Caco-2 (cell line): ENCODE results near the gene MEG3. TPM values are rescaled to one million over a fixed set of nuclear protein-coding genes. Genes with fewer than 3 reads are reported as not detected.

Experiments
- BruUV-seq: library from RNA; stranded (reverse); fragments of 400-500 nt; replicated peaks from 2 replicates; lab custom pipeline; 2021; lab: Mats Ljungman, UMichigan
- CTCF ChIA-PET: fragments of 300-600 bp; sonication (Branson Sonifier 250); formaldehyde crosslinking; loops from one replicate; lab custom pipeline; 2022; ENCODE audit warnings: antibody characterized with exemption; lab: Charles Lee
- POLR2A ChIA-PET: fragments of 300-600 bp; sonication (Branson Sonifier 250); formaldehyde crosslinking; loops from one replicate; lab custom pipeline; 2022; ENCODE audit warnings: antibody characterized with exemption; lab: Charles Lee
- DNase-seq, 2 experiments: peaks; one replicate each; pipeline versions ENCODE4 v3.0.0 to v3.0.0-alpha.2; 2020 to 2022
- H3K27me3 ChIP-seq: replicated peaks from 2 replicates; pipeline ENCODE4 v1.6.0; 2011; ENCODE audit warnings: low read length; ENCODE audit not compliant: control insufficient read depth, insufficient read depth
- H3K36me3 ChIP-seq: 2 replicates; pipeline ENCODE4 v1.5.1; 2011; ENCODE audit warnings: low read length; ENCODE audit not compliant: control insufficient read depth, insufficient read depth
- H3K4me1 ChIP-seq: fragments of 250-450 bp; sonication (Bioruptor Pico); 2 replicates; pipeline ENCODE4 v1.5.1; 2020; ENCODE audit warnings: mild to moderate bottlenecking
- H3K4me3 ChIP-seq: 2 replicates; pipeline ENCODE4 v1.5.1; 2011; ENCODE audit warnings: low read depth, mild to moderate bottlenecking, control low read depth, low read length
- H3K9me3 ChIP-seq: fragments of 250-450 bp; sonication (Bioruptor Pico); 2 replicates; pipeline ENCODE4 v1.5.1; 2020; ENCODE audit warnings: mild to moderate bottlenecking, moderate library complexity
- H3K27ac Mint-ChIP-seq: one replicate; pipeline ENCODE4 v1.8.0; 2022; ENCODE audit warnings: mixed read lengths; ENCODE audit not compliant: unreplicated experiment
- H3K27me3 Mint-ChIP-seq: one replicate; pipeline ENCODE4 v1.8.0; 2022; ENCODE audit warnings: mixed read lengths; ENCODE audit not compliant: insufficient read depth, unreplicated experiment
- H3K36me3 Mint-ChIP-seq: one replicate; pipeline ENCODE4 v1.8.0; 2022; ENCODE audit warnings: mild to moderate bottlenecking, mixed read lengths; ENCODE audit not compliant: insufficient read depth, unreplicated experiment
- H3K4me1 Mint-ChIP-seq: one replicate; pipeline ENCODE4 v1.8.0; 2022; ENCODE audit warnings: low read depth, mixed read lengths; ENCODE audit not compliant: unreplicated experiment
- H3K4me3 Mint-ChIP-seq: one replicate; pipeline ENCODE4 v1.8.0; 2022; ENCODE audit warnings: mild to moderate bottlenecking, moderate library complexity, mixed read lengths; ENCODE audit not compliant: unreplicated experiment
- H3K9me3 Mint-ChIP-seq: one replicate; pipeline ENCODE4 v1.8.0; 2022; ENCODE audit warnings: mixed read lengths; ENCODE audit not compliant: unreplicated experiment
- intact Hi-C: fragments of 100-400 bp; cut with micrococcal nuclease; formaldehyde crosslinking; loops from one replicate; pipeline ENCODE4 v1.10.0; 2022; ENCODE audit not compliant: unreplicated experiment
- total RNA-seq: library from RNA; stranded (reverse); gene quantifications from 2 replicates; pipeline ENCODE4 v1.2.3, GENCODE V29; 2022
- TF ChIP-seq, protein P1 (sequence below), 2 experiments: fragments of 200-600 bp in 1 of 2; IDR thresholded peaks; 1 replicate in 1 of 2; 2 replicates in 1 of 2; pipeline versions ENCODE4 v1.5.1 to v1.8.0; 2011 to 2022; ENCODE audit warnings: antibody characterized with exemption in 1 of 2, control low read depth in 1 of 2, inconsistent platforms in 1 of 2, low read depth in 1 of 2, low read length in 1 of 2, mild to moderate bottlenecking in 1 of 2, moderate library complexity in 1 of 2; ENCODE audit not compliant: insufficient read depth in 1 of 2, severe bottlenecking in 1 of 2, unreplicated experiment in 1 of 2

Gene MEG3
- total RNA-seq, 1 experiment from 2014 or later, result not detected

- H3K27me3 ChIP-seq, result no peaks in the 10 kb centered on the region
- Mint-ChIP-seq H3K27ac (no peak overlapping the region), H3K27me3 (peaks cover 11% of the 10 kb centered on the region), H3K4me3 (no peak overlapping the region), H3K36me3 (no peaks in the 10 kb centered on the region), H3K9me3 (no peaks in the 10 kb centered on the region), H3K4me1 (no peaks in the 10 kb centered on the region)
- H3K36me3 ChIP-seq, result no peaks in the 10 kb centered on the region
- TF ChIP-seq, protein P1, sequence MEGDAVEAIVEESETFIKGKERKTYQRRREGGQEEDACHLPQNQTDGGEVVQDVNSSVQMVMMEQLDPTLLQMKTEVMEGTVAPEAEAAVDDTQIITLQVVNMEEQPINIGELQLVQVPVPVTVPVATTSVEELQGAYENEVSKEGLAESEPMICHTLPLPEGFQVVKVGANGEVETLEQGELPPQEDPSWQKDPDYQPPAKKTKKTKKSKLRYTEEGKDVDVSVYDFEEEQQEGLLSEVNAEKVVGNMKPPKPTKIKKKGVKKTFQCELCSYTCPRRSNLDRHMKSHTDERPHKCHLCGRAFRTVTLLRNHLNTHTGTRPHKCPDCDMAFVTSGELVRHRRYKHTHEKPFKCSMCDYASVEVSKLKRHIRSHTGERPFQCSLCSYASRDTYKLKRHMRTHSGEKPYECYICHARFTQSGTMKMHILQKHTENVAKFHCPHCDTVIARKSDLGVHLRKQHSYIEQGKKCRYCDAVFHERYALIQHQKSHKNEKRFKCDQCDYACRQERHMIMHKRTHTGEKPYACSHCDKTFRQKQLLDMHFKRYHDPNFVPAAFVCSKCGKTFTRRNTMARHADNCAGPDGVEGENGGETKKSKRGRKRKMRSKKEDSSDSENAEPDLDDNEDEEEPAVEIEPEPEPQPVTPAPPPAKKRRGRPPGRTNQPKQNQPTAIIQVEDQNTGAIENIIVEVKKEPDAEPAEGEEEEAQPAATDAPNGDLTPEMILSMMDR (IDR thresholded peaks at IDR 0.05; ENCODE audit: insufficient read depth in 1 of 2, low read depth in 1 of 2, low read length in 1 of 2, severe bottlenecking in 1 of 2, unreplicated experiment in 1 of 2), result no peak
- peak in 1 of 2 experiments; percentile 23 for DNase-seq
- H3K9me3 ChIP-seq, result no peaks in the 10 kb centered on the region
- H3K4me3 ChIP-seq, result no peak overlapping the region
- CTCF ChIA-PET, result interaction anchor here (1.2 kb wide), 1 partner anchor 10 kb away, joined by 4 read pairs; no protein-coding TSS in a partner anchor
- no TSS peak for BruUV-seq
- POLR2A ChIA-PET, result no interaction called here
- H3K4me1 ChIP-seq, result no peaks in the 10 kb centered on the region
- intact Hi-C loops, result no loop called here
Measured at GRCh38 chr14:100891051-100891450, 65.1 kb downstream of the MEG3 start.

GRCh38 chr14:100891501-100892445 is 65.9 kb downstream of the MEG3 start:
- no TSS peak for BruUV-seq
- ChIA-PET POLR2A (no interaction called here), CTCF (no interaction called here)
- H3K9me3 Mint-ChIP-seq, result no peaks in the 10 kb centered on the region
- peaks cover 11% of the 10 kb centered on the region for H3K27me3 Mint-ChIP-seq
- Histone ChIP-seq H3K9me3 (no peaks in the 10 kb centered on the region), H3K4me3 (no peak overlapping the region), H3K36me3 (no peaks in the 10 kb centered on the region), H3K4me1 (no peaks in the 10 kb centered on the region), H3K27me3 (no peaks in the 10 kb centered on the region)
- TF ChIP-seq, protein P1 (IDR thresholded peaks at IDR 0.05; ENCODE audit: insufficient read depth in 1 of 2, low read depth in 1 of 2, low read length in 1 of 2, severe bottlenecking in 1 of 2, unreplicated experiment in 1 of 2), result no peak
- intact Hi-C loops, result no loop called here
- no peak overlapping the region for H3K4me3 Mint-ChIP-seq
- DNase-seq, result no peak
- H3K27ac Mint-ChIP-seq, result no peak overlapping the region
- H3K36me3 Mint-ChIP-seq, result no peaks in the 10 kb centered on the region
- no peaks in the 10 kb centered on the region for H3K4me1 Mint-ChIP-seq

- Mint-ChIP-seq H3K27me3 (peaks cover 11% of the 10 kb centered on the region), H3K36me3 (no peaks in the 10 kb centered on the region), H3K9me3 (no peaks in the 10 kb centered on the region), H3K4me1 (no peaks in the 10 kb centered on the region), H3K27ac (no peak overlapping the region), H3K4me3 (no peak overlapping the region)
- ChIA-PET POLR2A (no interaction called here), CTCF (no interaction called here)
- TF ChIP-seq, protein P1 (IDR thresholded peaks at IDR 0.05; ENCODE audit: insufficient read depth in 1 of 2, low read depth in 1 of 2, low read length in 1 of 2, severe bottlenecking in 1 of 2, unreplicated experiment in 1 of 2), result no peak
- Histone ChIP-seq H3K27me3 (no peaks in the 10 kb centered on the region), H3K4me1 (no peaks in the 10 kb centered on the region), H3K9me3 (no peaks in the 10 kb centered on the region), H3K4me3 (no peak overlapping the region), H3K36me3 (no peaks in the 10 kb centered on the region)
- intact Hi-C loops, result no loop called here
- BruUV-seq, result no TSS peak
- no peak for DNase-seq
Measured at GRCh38 chr14:100892496-100893227, 66.7 kb downstream of the MEG3 start.
